ENCODE measurements around the gene RPS16. TPM values are rescaled to one million over a fixed set of nuclear protein-coding genes. Genes with fewer than 3 reads are reported as not detected.
A peak's percentile ranks its signal among the peaks of the same experiment; 100 is the strongest.

The RPS16 gene
- total and polyA plus RNA-seq, 9 of the 15 experiments (the other 6 are each of a cell fraction or from before 2014, with no cell fraction given): 82.6 to 3,671 (median 2,204) TPM

DNA sequence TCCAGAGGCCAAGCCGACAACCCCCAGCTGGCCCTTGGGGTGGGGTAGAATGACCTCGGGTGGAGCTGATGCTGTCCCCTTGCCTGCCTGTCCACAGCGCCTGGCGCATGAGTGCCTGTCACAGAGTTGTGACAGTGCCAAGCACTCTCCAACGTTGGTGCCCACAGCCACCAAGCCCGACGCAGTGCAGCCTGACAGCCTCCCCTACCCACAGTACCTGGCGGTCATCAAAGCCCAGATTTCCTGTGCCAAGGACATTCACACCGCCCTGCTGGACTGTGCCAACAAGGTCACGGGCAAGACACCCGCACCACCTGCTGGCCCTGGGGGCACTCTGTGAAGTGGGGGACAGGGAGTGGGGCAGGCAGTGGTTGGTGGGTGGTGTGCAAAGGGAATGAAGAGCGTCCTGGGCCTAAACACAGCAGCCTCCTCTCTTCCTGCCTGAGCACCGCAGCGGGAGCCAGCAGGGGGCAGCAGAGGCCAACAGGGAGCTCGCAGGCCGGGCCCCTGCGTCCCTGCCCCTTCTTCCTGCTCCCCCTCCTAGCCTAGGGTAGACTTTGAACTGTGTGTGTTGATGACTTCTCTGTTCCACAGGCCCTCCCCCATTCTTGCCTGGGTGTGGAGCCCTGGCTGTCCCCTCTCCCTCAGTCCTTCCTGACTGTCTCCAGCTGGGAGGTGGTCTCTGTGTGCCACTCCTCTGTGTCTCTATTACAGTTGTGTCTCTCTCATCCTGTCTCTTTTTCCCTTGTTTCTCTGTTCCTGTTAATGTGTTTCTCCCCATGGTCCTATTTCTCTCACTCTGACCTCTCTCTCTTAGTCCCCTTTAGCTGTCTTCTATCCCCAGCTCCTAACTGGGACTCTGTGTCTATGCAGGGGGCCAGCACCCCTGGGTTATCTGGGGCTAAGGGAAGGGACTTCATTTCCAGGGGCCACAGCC is 38.1 kb downstream of the RPS16 start (continued):
- TF ChIP-seq E2F8 (IDR thresholded peaks at IDR 0.05; ENCODE audit: low read depth, partially characterized antibody): peak; percentile 43
- no peak for TF ChIP-seq ZBTB2 (IDR thresholded peaks at IDR 0.05)
- peak; percentile 80 for TF ChIP-seq ZNF263 (CRISPR knock-in tag; IDR thresholded peaks at IDR 0.05; ENCODE audit: borderline replicate concordance)
- 0 out of 2 replicates have a peak, but pooled peaks have one; percentile 62 for TF ChIP-seq ETS1 (conservative IDR thresholded peaks at IDR 0.05; ENCODE audit: control insufficient read depth, low read depth, low read length)
- peak; percentile 62 for TF ChIP-seq HMGN3 (IDR thresholded peaks at IDR 0.05; ENCODE audit: borderline replicate concordance, extremely low read depth, insufficient read length, low read depth, low read length)
- TF ChIP-seq CTBP1 (IDR thresholded peaks at IDR 0.05; ENCODE audit: borderline replicate concordance): peak; percentile 58
- TF ChIP-seq DPF2 (IDR thresholded peaks at IDR 0.05): peak; percentile 24; the same call in 1 of the 2 replicates
- TF ChIP-seq CTCFL (IDR thresholded peaks at IDR 0.05; ENCODE audit: borderline replicate concordance, insufficient read depth, low read depth, low read length, poor library complexity, severe bottlenecking): peak; percentile 66
- TF ChIP-seq TCF15 (CRISPR knock-in tag; IDR thresholded peaks at IDR 0.05): no peak
- TF ChIP-seq SMAD4 (CRISPR knock-in tag; conservative IDR thresholded peaks at IDR 0.05): peak; percentile 53
- peak in 1 of 2 experiments; percentile 12; a peak in 1 of 4 replicates for TF ChIP-seq MLLT1 (IDR thresholded peaks at IDR 0.05)
- peak; percentile 92 for TF ChIP-seq CC2D1A (IDR thresholded peaks at IDR 0.05)
- TF ChIP-seq HBP1 (CRISPR knock-in tag; IDR thresholded peaks at IDR 0.05): no peak
- peak; percentile 81 for TF ChIP-seq SP1 (CRISPR knock-in tag; IDR thresholded peaks at IDR 0.05)

Data from K562 (cell line).